CD4-positive, alpha-beta memory T cell (primary cell): ENCODE measurements around the gene MAP10. TPM values are rescaled to one million over a fixed set of nuclear protein-coding genes. Genes with fewer than 3 reads are reported as not detected.

Experiments
- CTCF ChIA-PET: fragments of 350-600 bp; sonication (Branson Sonifier 250); formaldehyde crosslinking; loops from one replicate; lab custom pipeline; 2021; ENCODE audit warnings: inconsistent platforms; ENCODE audit not compliant: partially characterized antibody; lab: Charles Lee
- POLR2A ChIA-PET: fragments of 350-600 bp; sonication (Branson Sonifier 250); formaldehyde crosslinking; loops from one replicate; lab custom pipeline; 2021; ENCODE audit not compliant: partially characterized antibody; lab: Charles Lee
- DNase-seq, 5 donors: peaks; one replicate each; pipeline versions ENCODE4 v3.0.0 to v3.0.0-alpha.2; 2020 to 2022; ENCODE audit warnings: mixed read lengths in 1 of 5
- H3K27ac ChIP-seq: one replicate; pipeline ENCODE4 v1.7.0; 2013; ENCODE audit warnings: low read depth, low read length
- H3K27me3 ChIP-seq: 2 replicates; pipeline ENCODE4 v1.7.0; 2013; ENCODE audit warnings: mild to moderate bottlenecking, low read length, moderate library complexity; ENCODE audit not compliant: insufficient read depth
- H3K36me3 ChIP-seq: 2 replicates; pipeline ENCODE4 v1.7.0; 2013; ENCODE audit warnings: mild to moderate bottlenecking, low read length, moderate library complexity; ENCODE audit not compliant: insufficient read depth
- H3K4me1 ChIP-seq: 2 replicates; pipeline ENCODE4 v1.7.0; 2013; ENCODE audit warnings: mild to moderate bottlenecking, low read length, moderate library complexity; ENCODE audit not compliant: insufficient read depth
- H3K4me3 ChIP-seq, 2 donors: one replicate each; pipeline ENCODE4 v1.7.0; 2013; ENCODE audit warnings: low read length in 2 of 2, mild to moderate bottlenecking in 1 of 2
- H3K9me3 ChIP-seq, 2 donors: one replicate each; pipeline ENCODE4 v1.7.0; 2013; ENCODE audit warnings: low read length in 2 of 2, control low read depth in 1 of 2; ENCODE audit not compliant: control insufficient read depth in 1 of 2
- H3K27ac Mint-ChIP-seq, 7 donors: one replicate each; pipeline ENCODE4 v1.8.0; 2020 to 2021; ENCODE audit warnings: mixed read lengths in 7 of 7, mild to moderate bottlenecking in 6 of 7, inconsistent platforms in 3 of 7, moderate library complexity in 3 of 7
- H3K27me3 Mint-ChIP-seq, 2 donors: one replicate each; pipeline ENCODE4 v1.8.0; 2020 to 2021; ENCODE audit warnings: mixed read lengths in 2 of 2
- H3K36me3 Mint-ChIP-seq, 2 donors: one replicate each; pipeline ENCODE4 v1.8.0; 2020 to 2021; ENCODE audit warnings: mixed read lengths in 2 of 2, inconsistent platforms in 1 of 2, mild to moderate bottlenecking in 1 of 2
- H3K4me1 Mint-ChIP-seq, 4 donors: one replicate each; pipeline ENCODE4 v1.8.0; 2020 to 2021; ENCODE audit warnings: mixed read lengths in 4 of 4, mild to moderate bottlenecking in 1 of 4
- H3K4me3 Mint-ChIP-seq, 8 donors: one replicate each; pipeline ENCODE4 v1.8.0; 2020 to 2021; ENCODE audit warnings: mixed read lengths in 8 of 8, mild to moderate bottlenecking in 7 of 8, moderate library complexity in 6 of 8, inconsistent platforms in 3 of 8
- H3K9me3 Mint-ChIP-seq, 8 donors: one replicate each; pipeline ENCODE4 v1.8.0; 2020 to 2021; ENCODE audit warnings: mixed read lengths in 8 of 8, mild to moderate bottlenecking in 5 of 8, inconsistent platforms in 3 of 8, moderate library complexity in 1 of 8
- intact Hi-C: fragments of 100-400 bp; cut with micrococcal nuclease; formaldehyde crosslinking; loops from one replicate; pipeline ENCODE4 v1.15.1; 2023
- polyA plus RNA-seq, 2 donors: library from polyadenylated mRNA; unstranded; fragments of 300-500 nt; fragmentation: Illumina TruSeq; gene quantifications; one replicate each; pipeline ENCODE4 v1.2.3, GENCODE V29; 2021
- total RNA-seq, 2 experiments: library from RNA; stranded (reverse); gene quantifications; one replicate each; pipeline ENCODE4 v1.2.3, GENCODE V29; 2021

Gene MAP10
- total and polyA plus RNA-seq, 4 experiments from 2014 or later = 0.48 to 3.1 (median 2.3) TPM

DNA sequence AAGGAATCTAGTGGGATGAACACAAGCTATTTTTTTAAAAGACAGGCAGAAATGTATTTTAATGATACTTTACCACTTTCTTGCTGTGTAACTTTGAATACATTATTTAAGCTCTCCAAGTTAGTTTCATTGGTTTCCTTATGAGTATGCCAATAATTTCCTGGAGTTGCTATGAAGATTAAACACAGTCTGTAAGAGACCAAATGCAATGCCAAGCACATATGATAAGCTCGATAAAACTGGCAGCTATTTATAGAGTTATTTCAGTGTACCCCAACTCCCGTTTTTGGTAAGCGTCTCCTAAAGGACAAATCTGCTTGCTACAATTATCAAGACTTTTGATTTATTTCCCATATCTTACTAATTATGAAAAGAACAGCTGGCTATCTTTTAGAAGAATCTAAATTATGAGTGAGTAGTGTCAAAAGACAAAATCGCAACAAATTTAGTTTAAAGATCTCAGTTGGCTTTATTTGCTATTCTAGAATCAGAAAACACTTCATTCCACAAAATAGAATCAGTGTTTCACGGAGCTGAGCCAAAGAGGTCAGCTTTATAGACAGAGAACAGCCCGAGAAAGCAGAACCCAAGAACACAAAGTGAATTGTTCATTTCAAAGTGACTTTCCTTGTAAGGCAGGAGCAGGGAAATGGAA lies 7.2 kb upstream of the MAP10 start:
- Histone ChIP-seq H3K9me3 (no peaks in the 10 kb centered on the region), H3K27me3 (no peaks in the 10 kb centered on the region), H3K4me3 (no peak overlapping the region), H3K27ac (no peak overlapping the region), H3K36me3 (no peaks in the 10 kb centered on the region), H3K4me1 (peaks cover 12% of the 10 kb centered on the region)
- ChIA-PET CTCF (interaction anchor here (0.7 kb wide), 1 partner anchor 12 kb away, joined by 3 read pairs; no protein-coding TSS in a partner anchor), POLR2A (no interaction called here)
- DNase-seq = no peak
- Mint-ChIP-seq H3K9me3 (no peaks in the 10 kb centered on the region), H3K4me1 (peaks cover 7 to 8% (median 8%) of the 10 kb centered on the region in 4 donors), H3K4me3 (no peak overlapping the region), H3K36me3 (no peaks in the 10 kb centered on the region), H3K27me3 (peaks cover 1 to 3% of the 10 kb centered on the region in 2 donors), H3K27ac (no peak overlapping the region)
- intact Hi-C loops = no loop called here

DNA sequence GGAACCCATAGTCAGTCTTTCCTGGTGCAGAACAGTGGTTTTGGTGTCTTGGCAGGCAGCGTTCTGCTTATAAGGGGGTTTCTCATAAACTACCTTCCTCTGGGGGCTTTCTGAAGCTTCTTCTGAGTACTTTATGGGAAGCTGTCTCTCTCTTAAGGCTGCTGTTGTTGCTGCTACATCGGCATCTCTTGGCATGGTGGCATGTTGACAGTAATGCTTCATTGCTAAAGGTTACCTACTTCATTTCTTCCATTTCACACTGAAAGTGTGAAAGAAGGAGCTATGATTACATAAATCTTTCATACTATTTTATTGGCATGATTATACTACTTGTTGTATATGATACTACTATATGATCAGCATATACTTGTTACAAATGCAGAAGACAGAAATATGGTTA lies 6.3 kb upstream of the MAP10 start:
- no peaks in the 10 kb centered on the region for H3K9me3 Mint-ChIP-seq
- CTCF ChIA-PET = no interaction called here
- intact Hi-C loops = no loop called here
- Histone ChIP-seq H3K27me3 (no peaks in the 10 kb centered on the region), H3K36me3 (no peaks in the 10 kb centered on the region), H3K27ac (no peak overlapping the region), H3K4me3 (no peak overlapping the region), H3K4me1 (peaks cover 2% of the 10 kb centered on the region), H3K9me3 (no peaks in the 10 kb centered on the region)
- H3K4me3 Mint-ChIP-seq = no peak overlapping the region
- peaks cover 1 to 3% of the 10 kb centered on the region in 2 donors for H3K27me3 Mint-ChIP-seq
- H3K4me1 Mint-ChIP-seq = peaks cover 1 to 2% (median 2%) of the 10 kb centered on the region in 4 donors
- no peak overlapping the region for H3K27ac Mint-ChIP-seq
- POLR2A ChIA-PET = no interaction called here
- DNase-seq = no peak
- H3K36me3 Mint-ChIP-seq = no peaks in the 10 kb centered on the region

DNA sequence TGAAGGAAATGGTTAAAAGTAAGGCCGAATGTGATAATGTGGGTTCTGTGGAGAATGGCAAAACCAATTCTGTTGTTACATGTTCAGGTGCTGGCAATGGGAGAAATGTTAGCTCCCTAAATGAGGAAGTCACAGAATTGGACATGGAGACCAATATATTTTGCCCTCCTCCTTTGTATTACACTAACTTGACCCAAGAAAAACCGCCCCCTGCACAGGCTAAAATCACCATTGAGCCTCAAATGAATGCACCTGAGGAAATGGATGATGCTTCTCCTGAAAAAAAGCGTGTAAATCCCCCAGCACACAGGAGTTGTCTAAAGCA lies 932 bp downstream of the MAP10 start:
- POLR2A ChIA-PET = interaction anchor here (0.9 to 1.7 kb wide), 2 partner anchors 10 to 118 kb away, joined by 3 to 11 read pairs; no protein-coding TSS in a partner anchor
- Mint-ChIP-seq H3K4me3 (peak overlapping the region; percentile 74 to 95 (median 88)), H3K9me3 (peaks cover 0 to 36% (median 16%) of the 10 kb centered on the region in 8 donors), H3K4me1 (peaks cover 17 to 29% (median 22%) of the 10 kb centered on the region in 4 donors), H3K27me3 (peaks cover 0 to under 1% of the 10 kb centered on the region in 2 donors), H3K27ac (peak overlapping the region in 6 of 7 donors; percentile 1 to 83 (median 54)), H3K36me3 (peaks cover 0 to 9% of the 10 kb centered on the region in 2 donors)
- Histone ChIP-seq H3K27ac (no peak overlapping the region), H3K36me3 (no peaks in the 10 kb centered on the region), H3K9me3 (no peaks in the 10 kb centered on the region), H3K27me3 (no peaks in the 10 kb centered on the region), H3K4me3 (peak overlapping the region in 1 of 2 donors; percentile 83), H3K4me1 (peaks cover 15% of the 10 kb centered on the region)
- intact Hi-C loops = no loop called here
- CTCF ChIA-PET = interaction anchor here (1.3 kb wide), 1 partner anchor 13 kb away, joined by 3 read pairs; no protein-coding TSS in a partner anchor
- DNase-seq = no peak

DNA sequence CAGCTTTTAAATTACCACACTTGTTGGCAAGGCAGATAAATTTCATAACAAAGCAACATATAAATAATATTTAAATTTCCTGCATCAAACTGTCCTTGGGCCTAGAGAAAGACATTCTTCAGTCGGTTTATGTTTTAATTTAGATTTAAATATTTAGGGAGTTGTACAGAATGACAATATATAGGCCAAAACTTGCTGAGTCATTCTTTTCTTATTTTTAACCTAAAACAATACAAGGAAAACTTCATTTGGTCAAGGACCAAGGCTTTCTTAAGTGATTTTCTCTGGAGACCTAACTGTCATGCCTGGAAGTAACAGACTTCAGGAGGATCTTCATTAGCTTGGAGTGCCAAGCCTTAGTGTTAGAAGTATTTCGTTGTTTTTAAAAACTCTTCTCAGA lies 5.6 kb downstream of the MAP10 start:
- Histone ChIP-seq H3K27me3 (no peaks in the 10 kb centered on the region), H3K36me3 (no peaks in the 10 kb centered on the region), H3K27ac (no peak overlapping the region), H3K4me1 (peaks cover 6% of the 10 kb centered on the region), H3K9me3 (no peaks in the 10 kb centered on the region), H3K4me3 (no peak overlapping the region)
- H3K27ac Mint-ChIP-seq = no peak overlapping the region
- ChIA-PET CTCF (no interaction called here), POLR2A (no interaction called here)
- intact Hi-C loops = no loop called here
- H3K4me3 Mint-ChIP-seq = no peak overlapping the region
- peaks cover 0 to 66% (median 36%) of the 10 kb centered on the region in 8 donors for H3K9me3 Mint-ChIP-seq
- peaks cover 0 to 7% of the 10 kb centered on the region in 2 donors for H3K36me3 Mint-ChIP-seq
- H3K27me3 Mint-ChIP-seq = no peaks in the 10 kb centered on the region
- peaks cover 7 to 17% (median 11%) of the 10 kb centered on the region in 4 donors for H3K4me1 Mint-ChIP-seq
- no peak for DNase-seq

DNA sequence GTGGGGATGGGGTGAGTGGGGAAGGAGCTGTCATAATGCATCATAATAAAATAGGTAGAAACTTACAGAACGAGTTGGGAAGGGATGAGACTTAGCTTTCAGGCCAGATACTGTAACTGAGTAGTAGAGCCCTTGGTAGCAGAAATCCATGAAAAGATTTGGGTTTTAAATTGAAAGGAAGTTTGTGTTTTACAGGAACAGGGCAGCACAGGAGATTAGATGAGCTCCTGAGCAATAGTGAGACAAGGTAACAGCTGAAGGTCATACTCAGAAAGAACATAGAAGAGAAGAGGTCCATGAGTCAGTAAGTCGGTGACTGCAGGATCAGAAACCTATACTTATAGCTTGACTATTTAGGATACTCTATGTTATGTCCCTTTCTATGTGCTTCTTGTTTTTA lies 7.3 kb downstream of the MAP10 start:
- H3K4me3 ChIP-seq = no peak overlapping the region
- no peak overlapping the region for H3K4me3 Mint-ChIP-seq
- H3K27ac ChIP-seq = no peak overlapping the region
- H3K4me1 Mint-ChIP-seq = peaks cover 0 to 3% (median 1%) of the 10 kb centered on the region in 4 donors
- intact Hi-C loops = no loop called here
- DNase-seq = no peak
- peaks cover 0 to 51% (median 26%) of the 10 kb centered on the region in 8 donors for H3K9me3 Mint-ChIP-seq
- peaks cover 0 to 1% of the 10 kb centered on the region in 2 donors for H3K36me3 Mint-ChIP-seq
- no peaks in the 10 kb centered on the region for H3K4me1 ChIP-seq
- POLR2A ChIA-PET = no interaction called here
- no peaks in the 10 kb centered on the region for H3K27me3 Mint-ChIP-seq
- no peaks in the 10 kb centered on the region for H3K9me3 ChIP-seq
- H3K36me3 ChIP-seq = no peaks in the 10 kb centered on the region
- H3K27me3 ChIP-seq = no peaks in the 10 kb centered on the region
- H3K27ac Mint-ChIP-seq = no peak overlapping the region
- CTCF ChIA-PET = no interaction called here

DNA sequence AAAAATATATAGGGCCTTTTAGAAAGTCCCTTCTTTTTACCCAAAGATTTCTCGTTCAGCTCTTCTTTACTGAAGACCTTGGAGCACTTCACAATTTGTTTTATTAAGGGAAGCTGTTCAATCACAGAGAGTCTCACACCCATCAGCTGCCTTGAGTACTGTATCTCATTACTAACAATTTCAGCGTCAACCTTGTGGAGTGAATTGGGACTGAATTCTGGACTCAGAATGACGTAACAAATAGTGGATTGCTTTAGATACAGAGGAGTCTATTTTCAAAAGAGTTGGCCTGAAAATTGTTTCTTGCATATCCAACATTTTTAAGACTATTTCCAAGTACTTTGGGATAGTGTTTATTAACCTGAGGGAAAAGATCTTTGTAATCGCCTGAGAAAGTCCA lies 7.9 kb downstream of the MAP10 start:
- Histone ChIP-seq H3K36me3 (no peaks in the 10 kb centered on the region), H3K4me3 (no peak overlapping the region), H3K27ac (no peak overlapping the region), H3K4me1 (no peaks in the 10 kb centered on the region), H3K9me3 (no peaks in the 10 kb centered on the region), H3K27me3 (no peaks in the 10 kb centered on the region)
- DNase-seq = no peak
- intact Hi-C loops = no loop called here
- POLR2A ChIA-PET = no interaction called here
- no peaks in the 10 kb centered on the region for H3K36me3 Mint-ChIP-seq
- no peak overlapping the region for H3K27ac Mint-ChIP-seq
- CTCF ChIA-PET = no interaction called here
- peaks cover 0 to 48% (median 24%) of the 10 kb centered on the region in 8 donors for H3K9me3 Mint-ChIP-seq
- H3K27me3 Mint-ChIP-seq = no peaks in the 10 kb centered on the region
- H3K4me1 Mint-ChIP-seq = peaks cover 0 to 1% (median under 1%) of the 10 kb centered on the region in 4 donors
- no peak overlapping the region for H3K4me3 Mint-ChIP-seq

DNA sequence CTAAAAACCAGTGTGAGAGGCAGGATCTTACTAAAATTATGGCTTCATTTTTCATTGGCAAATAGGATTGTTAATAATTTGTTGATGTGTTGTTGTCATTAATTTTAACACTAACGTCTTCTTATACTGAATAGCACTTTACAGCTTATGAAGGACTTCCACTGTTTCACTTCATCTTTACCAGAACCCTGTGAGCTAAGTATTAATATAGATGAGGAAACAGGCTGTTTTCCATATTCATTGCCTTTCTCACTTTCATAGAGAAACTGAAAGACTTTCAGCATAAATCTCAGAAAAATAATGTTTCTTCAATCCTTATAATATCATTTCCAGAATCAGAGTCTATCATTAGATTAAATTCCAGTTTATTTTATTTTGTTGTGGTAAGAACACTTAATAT lies 8.5 kb downstream of the MAP10 start:
- H3K4me1 ChIP-seq = no peaks in the 10 kb centered on the region
- Mint-ChIP-seq H3K9me3 (peaks cover 0 to 45% (median 23%) of the 10 kb centered on the region in 8 donors), H3K27me3 (no peaks in the 10 kb centered on the region), H3K27ac (no peak overlapping the region), H3K4me3 (no peak overlapping the region), H3K36me3 (no peaks in the 10 kb centered on the region), H3K4me1 (peaks cover 0 to 1% (median 0%) of the 10 kb centered on the region in 4 donors)
- POLR2A ChIA-PET = no interaction called here
- intact Hi-C loops = no loop called here
- H3K9me3 ChIP-seq = no peaks in the 10 kb centered on the region
- DNase-seq = no peak
- no peak overlapping the region for H3K27ac ChIP-seq
- H3K4me3 ChIP-seq = no peak overlapping the region
- CTCF ChIA-PET = no interaction called here
- no peaks in the 10 kb centered on the region for H3K36me3 ChIP-seq
- no peaks in the 10 kb centered on the region for H3K27me3 ChIP-seq
